Myocyte (in vitro differentiated cells): Measurements from ENCODE around the gene JMJD6. TPM values are rescaled to one million over a fixed set of nuclear protein-coding genes. Genes with fewer than 3 reads are reported as not detected.

Experiments used
- DNase-seq: peaks from one replicate; pipeline ENCODE4 v3.0.0-alpha.2; 2012; ENCODE audit warnings: low read depth
- total RNA-seq: library from RNA; depleted of rRNA; stranded (reverse); fragments of >200 nt; gene quantifications from 2 replicates; pipeline ENCODE4 v1.2.3, GENCODE V29; 2014

Gene JMJD6
- total RNA-seq, 1 donor from 2014 or later: 33.8 TPM

DNA sequence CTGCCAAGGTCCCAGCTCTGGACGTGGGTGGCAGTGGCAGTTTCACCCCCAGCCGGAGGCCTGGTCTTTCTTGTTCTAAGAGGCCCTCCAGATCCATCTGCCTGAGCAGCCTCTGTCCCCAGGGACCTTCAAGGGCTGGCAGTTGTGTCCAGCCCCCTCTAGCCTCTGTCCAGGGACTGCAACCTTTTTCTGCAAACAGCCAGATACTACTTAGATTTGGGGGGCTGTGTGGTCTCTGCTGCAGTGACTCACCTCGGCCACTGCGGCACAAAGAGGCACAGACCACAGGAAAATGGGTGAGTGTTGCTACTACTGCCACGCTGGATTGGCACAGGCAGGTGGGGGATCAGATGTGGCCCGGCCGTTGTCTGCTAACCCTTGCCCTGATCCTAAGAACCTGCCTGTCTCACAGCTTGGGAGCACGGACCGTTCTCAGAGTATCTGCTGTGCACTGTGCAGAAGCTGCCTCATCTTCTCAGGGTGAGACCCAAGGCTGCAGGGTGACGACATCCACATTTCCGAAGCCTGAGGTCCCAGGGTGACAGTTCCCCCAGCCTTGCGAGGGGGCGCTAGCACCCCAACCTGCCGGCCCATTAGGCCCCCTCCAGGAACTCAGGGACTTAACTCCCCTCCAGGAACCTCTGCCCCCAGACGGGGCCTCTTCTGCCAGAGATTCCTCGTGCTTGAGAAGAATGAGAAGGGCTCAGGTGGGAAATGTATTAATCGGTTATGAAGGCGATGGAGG is 43.2 kb downstream of the JMJD6 start:
- DNase-seq: peak; percentile 89

- DNase-seq: peak; percentile 99
Measured at GRCh38 chr17:76682296-76682695, 44.1 kb downstream of the JMJD6 start.

DNA sequence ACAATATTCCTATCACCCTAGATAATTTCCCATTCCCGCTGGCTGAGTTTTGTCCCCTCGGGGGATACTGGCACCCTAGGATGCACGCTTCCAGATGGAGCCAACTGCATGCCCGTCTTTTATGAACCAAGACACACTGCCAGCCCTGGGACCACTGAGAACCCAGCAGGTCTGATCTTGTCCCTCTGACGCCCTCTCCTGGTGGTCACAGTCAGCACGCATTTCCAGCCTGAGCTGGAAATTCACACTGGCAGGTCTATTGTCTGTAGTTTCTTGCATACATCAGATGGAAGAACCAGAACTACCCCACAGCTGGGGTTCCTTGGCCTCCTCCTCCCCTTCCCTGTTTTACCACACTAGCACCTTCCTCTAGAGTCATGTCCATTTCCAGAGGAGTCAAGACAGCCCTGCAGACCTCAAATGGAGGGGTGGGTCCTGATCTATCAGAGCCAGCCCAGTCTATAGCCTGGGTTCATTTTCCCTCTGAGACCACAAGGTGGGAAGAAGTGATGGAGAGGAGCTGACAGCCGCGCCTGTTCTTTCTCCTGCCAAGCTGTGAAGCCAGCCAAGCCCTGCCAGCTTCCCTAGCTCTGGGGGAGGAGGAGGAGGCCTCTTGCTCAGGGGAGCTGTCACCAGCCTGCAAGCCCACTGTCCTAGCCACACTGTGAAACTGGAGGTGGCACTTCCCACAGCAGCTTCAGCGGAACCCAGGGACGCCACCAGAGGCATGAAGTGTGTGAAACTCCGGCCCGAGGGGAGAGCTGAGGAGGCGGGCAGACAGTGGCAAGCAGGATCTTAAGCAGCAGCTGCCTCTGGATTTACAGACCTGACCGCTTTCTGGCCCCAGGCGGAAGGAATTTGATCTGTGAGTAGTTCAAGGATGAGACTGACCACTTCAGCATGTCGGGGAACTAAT is 44.9 kb downstream of the JMJD6 start:
- DNase-seq: peak; percentile 96

DNA sequence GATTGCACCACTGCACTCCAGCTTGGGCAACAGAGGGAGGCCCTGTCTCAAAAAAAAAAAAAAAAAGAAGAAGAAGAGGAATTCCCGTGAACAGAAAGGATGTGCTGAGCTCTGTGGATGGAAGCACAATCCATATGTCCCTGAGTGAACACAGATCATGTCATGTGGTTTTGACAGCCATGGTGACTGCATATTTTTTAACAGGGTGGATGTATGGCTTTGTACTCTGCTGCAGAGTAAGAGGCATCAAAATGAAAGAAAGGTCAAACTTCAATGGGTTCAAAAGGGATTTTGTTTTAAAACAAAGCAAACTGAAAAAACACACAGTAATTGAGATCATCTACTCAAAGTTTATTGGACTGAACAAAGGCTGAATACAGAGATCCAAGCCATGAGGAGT is 47.2 kb downstream of the JMJD6 start:
- no peak for DNase-seq

DNA sequence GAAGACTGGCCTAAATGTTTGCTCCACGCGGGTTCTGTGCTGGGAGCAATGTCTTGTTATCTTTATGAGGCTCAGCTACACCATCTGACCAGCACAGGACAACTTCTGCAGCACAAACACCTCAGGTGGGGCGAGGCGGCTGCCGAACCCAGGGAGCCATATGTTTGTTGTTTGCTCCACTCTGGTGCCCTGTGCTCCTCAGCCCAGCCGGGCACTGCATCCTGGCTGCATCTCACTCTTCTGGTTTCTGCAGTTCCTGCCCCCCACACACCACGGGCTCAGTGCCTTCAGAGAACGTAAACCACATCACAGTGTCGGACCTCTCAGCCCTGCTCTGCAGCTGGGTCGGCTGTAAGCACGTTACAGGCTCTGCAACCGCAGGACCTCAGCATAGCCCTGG is 48.1 kb downstream of the JMJD6 start:
- no peak for DNase-seq

- no peak for DNase-seq
Measured at GRCh38 chr17:76677406-76677805, 49.0 kb downstream of the JMJD6 start.

DNA sequence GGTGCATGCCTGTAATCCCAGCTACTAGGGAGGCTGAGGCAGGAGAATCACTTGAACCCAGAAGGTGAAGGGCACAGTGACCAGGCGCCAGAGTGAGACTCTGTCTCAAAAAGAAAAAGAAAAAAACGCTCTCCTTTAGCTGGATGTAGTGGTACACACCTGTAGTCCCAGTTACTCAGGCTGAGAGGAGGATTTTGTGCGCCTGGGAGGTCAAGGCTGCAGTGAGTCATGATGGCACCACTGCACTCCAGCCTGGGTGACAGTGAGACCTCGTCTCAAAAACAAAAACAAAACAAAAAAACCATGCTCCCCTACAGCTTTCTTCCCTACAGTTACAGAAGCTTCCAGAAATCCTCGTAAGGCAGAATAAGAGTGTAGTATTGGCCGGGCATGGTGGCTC is 49.8 kb downstream of the JMJD6 start:
- DNase-seq: no peak

DNA sequence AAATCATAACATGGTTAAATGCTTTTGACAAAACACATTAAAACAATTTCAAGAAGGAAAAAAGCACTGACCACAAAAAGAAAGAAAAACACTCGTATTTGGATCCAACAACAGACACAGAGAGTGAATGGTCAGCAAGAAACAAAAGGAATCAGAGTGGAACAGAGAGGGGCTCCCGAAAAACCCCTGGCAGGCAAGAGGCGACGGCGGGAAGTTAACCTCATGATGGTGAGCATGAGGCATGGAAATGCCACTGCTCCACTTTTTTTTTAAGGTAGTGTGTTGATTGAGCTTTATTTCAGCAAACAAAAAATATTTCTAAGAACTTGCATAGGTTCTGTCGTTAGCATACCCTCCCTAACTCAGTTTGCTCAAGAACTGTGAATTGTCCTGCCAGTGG is 50.8 kb downstream of the JMJD6 start:
- no peak for DNase-seq

- no peak for DNase-seq
Measured at GRCh38 chr17:76674600-76674999, 51.8 kb downstream of the JMJD6 start.

- DNase-seq: no peak
Measured at GRCh38 chr17:76673729-76674128, 52.7 kb downstream of the JMJD6 start.

DNA sequence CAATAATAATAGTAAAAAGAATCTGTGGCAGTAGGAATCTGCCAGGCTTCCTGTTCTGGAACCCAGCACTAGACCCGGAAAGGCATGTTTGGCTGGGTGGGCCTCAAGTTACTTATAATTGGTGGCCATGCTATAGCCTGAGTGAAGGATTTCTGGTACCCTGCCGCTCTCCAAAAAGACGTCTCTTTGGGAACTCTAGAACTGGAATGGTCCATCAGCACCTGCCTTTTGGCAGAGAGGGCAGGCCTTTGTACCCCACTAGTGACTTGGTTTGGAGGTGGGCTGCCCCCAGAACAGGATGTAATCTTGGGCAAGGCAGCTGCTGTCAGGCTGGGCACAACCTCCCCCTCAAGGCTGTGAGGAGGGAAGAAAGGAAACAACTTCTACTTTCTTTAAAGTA is 53.5 kb downstream of the JMJD6 start:
- DNase-seq: no peak

DNA sequence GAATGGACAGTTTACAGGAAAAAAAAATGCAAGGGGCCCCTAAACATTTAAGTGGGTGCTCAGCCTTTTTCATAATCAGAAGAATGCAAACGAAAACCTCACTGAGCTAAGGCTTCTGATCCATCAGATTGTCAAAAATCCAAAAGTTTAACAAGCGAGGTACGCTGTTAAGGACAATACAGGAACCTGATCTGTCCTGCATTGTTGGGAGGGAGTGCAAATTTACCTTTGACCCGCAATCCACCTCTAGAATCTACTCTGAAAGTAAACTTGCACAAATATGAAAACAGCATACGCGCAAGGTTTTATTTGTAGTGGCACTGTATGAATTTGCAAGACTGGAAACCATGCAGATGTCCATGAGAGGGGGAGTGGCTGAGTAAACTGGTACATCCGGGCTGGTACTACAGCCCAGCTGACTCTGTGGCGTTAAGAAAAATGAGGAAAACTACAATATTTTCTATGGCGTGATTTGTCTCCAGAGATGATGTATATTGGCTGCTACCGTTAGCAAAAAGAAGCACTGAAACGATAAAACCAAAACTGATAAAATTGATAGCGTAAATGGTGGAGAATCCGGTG is 54.0 kb downstream of the JMJD6 start:
- peak; percentile 39 for DNase-seq

- no peak for DNase-seq
Measured at GRCh38 chr17:76671912-76672262, 54.5 kb downstream of the JMJD6 start.

GRCh38 chr17:76671123-76671911 is 55.1 kb downstream of the JMJD6 start:
- DNase-seq: peak; percentile 100

- no peak for DNase-seq
Measured at GRCh38 chr17:76670718-76671122, 55.7 kb downstream of the JMJD6 start.

DNA sequence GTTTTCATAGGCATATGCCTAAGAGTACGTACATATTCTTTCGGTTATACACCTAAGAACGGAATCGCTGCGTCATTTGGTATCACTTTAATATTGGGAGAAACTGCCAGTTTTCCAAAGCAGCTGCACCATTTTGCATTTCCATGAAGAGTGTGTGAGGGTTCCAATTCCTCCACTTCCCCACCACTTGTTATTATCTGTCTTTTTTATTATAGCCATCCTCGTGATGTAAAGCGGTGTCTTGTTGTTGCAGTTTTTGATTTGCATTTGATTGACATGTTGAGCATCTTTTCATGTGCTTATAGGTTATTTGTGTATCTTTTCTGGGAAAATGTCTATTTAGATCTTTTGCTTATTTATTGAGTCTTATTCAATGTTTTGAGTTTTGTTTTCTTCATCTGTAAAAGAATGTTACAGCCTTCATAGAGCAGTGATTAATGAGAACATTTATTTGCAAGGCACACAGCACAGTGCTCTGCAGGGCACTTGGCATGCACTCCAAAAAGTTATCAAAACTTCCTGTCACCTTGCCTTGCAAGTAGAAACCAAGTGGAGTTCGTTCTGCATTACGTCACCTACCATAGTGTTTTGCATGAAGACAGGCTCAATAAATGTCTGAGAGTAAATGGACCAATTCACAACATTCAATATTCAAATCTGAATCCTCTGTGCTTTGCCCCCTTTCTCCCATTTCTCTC is 56.2 kb downstream of the JMJD6 start:
- DNase-seq: no peak
